BLaER1 (cell line): ENCODE results near the gene POFUT2.

Source experiments
- H3K27ac ChIP-seq: shearing (Covaris generic); formaldehyde crosslinking; 2 replicates; pipeline ENCODE4 v1.8.1; 2022
- H3K27me3 ChIP-seq: shearing (Covaris generic); formaldehyde crosslinking; 2 replicates; pipeline ENCODE4 v1.8.1; 2022
- H3K36me3 ChIP-seq: shearing (Covaris generic); formaldehyde crosslinking; 2 replicates; pipeline ENCODE4 v1.8.1; 2022
- H3K4me1 ChIP-seq: shearing (Covaris generic); formaldehyde crosslinking; 2 replicates; pipeline ENCODE4 v1.8.1; 2022
- H3K4me2 ChIP-seq: shearing (Covaris generic); formaldehyde crosslinking; 2 replicates; pipeline ENCODE4 v1.8.1; 2022
- H3K4me3 ChIP-seq: shearing (Covaris generic); formaldehyde crosslinking; 2 replicates; pipeline ENCODE4 v1.8.1; 2022
- H3K9ac ChIP-seq: shearing (Covaris generic); formaldehyde crosslinking; 2 replicates; pipeline ENCODE4 v1.8.1; 2022
- H3K9me3 ChIP-seq: shearing (Covaris generic); formaldehyde crosslinking; 2 replicates; pipeline ENCODE4 v1.8.1; 2022
- H4K20me1 ChIP-seq: shearing (Covaris generic); formaldehyde crosslinking; 2 replicates; pipeline ENCODE4 v1.8.1; 2022
- Cebpa-rat ChIP-seq: shearing (Covaris generic); IDR thresholded peaks from 2 replicates; pipeline ENCODE4 v1.8.1; 2022

POFUT2 gene

GRCh38 chr21:45305836-45306235, 18.1 kb upstream of the POFUT2 start:
- no peak overlapping the region for H3K27ac ChIP-seq
- no peak overlapping the region for H3K4me3 ChIP-seq

DNA sequence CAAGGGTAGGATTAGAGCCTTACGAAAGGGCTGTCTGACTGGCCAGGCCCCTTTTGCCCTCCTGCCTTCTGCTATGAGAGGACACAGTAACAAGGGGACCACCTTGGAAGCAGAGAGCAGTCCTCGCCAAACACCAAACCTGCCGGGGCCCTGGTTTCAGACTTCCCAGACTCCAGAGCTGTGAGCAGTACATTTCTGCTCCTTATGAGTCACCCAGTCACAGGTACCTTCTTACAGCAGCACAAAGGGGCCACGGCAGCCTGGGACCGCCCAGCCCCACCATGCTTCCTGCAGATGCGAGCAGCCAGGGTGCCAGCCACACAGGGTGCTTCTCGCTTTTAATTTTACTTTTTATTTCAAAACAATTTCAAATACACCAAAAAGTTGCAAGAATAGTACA, 17.2 kb upstream of the POFUT2 start:
- H3K9me3 ChIP-seq: no peaks in the 10 kb centered on the region
- no peak overlapping the region for H3K4me3 ChIP-seq
- no peaks in the 10 kb centered on the region for H3K36me3 ChIP-seq
- H3K4me2 ChIP-seq: peak overlapping the region; percentile 87
- H3K4me1 ChIP-seq: peaks cover 92% of the 10 kb centered on the region
- H4K20me1 ChIP-seq: peaks cover 7% of the 10 kb centered on the region; the same call in 1 of the 2 replicates
- H3K27me3 ChIP-seq: peaks cover 8% of the 10 kb centered on the region; the same call in 1 of the 2 replicates
- H3K9ac ChIP-seq: no peak overlapping the region
- no peak for TF ChIP-seq Cebpa-rat
- no peak overlapping the region for H3K27ac ChIP-seq

More at GRCh38 chr21:45305836-45306235, 18.1 kb upstream of the POFUT2 start:
- peaks cover 8% of the 10 kb centered on the region; the same call in 1 of the 2 replicates for H3K27me3 ChIP-seq
- H3K9ac ChIP-seq: no peak overlapping the region
- peak overlapping the region; percentile 87 for H3K4me2 ChIP-seq
- no peaks in the 10 kb centered on the region for H3K9me3 ChIP-seq
- TF ChIP-seq Cebpa-rat: no peak
- H3K36me3 ChIP-seq: no peaks in the 10 kb centered on the region
- peaks cover 85% of the 10 kb centered on the region for H3K4me1 ChIP-seq
- peaks cover 7% of the 10 kb centered on the region; the same call in 1 of the 2 replicates for H4K20me1 ChIP-seq

DNA sequence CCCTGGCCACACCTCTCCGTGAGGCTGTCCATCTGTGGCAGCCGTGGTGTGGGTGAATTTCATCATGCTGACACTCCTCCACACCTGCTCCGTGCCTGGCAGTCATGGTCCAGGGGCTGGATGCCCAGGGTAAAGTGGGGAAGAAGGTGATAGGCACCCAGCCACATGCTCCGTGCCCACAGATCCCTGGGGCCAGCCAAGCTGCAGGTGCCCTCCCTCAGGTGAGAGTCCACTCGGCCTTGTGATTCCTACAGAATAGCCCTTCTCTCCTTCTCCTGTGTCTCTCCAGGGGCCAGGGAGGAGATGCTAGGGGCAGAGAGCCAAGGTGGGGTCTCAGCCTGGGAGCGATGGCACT, 16.8 kb upstream of the POFUT2 start:
- Histone ChIP-seq H3K4me3 (no peak overlapping the region), H3K27ac (no peak overlapping the region), H3K36me3 (no peaks in the 10 kb centered on the region), H3K27me3 (peaks cover 8% of the 10 kb centered on the region; the same call in 1 of the 2 replicates), H3K4me1 (peaks cover 91% of the 10 kb centered on the region), H3K9me3 (no peaks in the 10 kb centered on the region), H3K9ac (no peak overlapping the region), H3K4me2 (peak overlapping the region; percentile 87), H4K20me1 (peaks cover 7% of the 10 kb centered on the region; the same call in 1 of the 2 replicates)
- no peak for TF ChIP-seq Cebpa-rat

DNA sequence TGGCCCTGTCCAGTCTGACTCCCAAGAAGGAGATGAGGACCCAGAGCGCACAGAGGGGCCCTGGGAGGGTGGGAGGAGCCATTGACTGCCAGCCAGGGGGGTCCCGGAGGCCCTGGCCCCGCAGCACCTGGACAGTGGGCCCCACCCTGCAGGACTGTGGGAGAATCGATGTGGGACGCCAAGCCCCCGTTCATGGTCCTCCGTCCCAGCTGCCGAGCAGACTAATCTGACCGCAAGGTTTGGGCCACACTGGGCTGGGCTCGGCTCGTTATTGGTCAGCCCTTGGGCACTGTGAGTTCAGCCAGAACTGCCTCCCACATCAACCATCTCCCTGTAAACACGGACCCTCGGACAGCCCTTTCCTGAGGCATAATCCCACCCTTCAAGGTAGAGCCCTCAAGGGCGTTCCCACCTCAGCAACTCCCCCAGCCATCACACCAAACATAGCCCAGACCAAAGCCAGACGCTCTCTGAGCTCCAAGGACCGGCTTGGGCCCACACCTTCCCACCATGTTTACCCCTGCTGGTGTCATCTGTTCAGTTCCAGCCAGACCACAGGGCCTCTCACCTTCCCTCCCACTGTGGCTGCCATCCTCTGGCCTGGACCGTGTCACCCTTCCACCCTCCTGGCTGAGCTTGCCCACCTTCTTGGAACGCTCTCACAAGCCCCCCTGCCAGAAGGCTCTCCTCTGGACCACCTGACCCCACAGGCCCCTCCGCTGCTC, 16.2 kb upstream of the POFUT2 start:
- Histone ChIP-seq H3K4me3 (no peak overlapping the region), H3K36me3 (no peaks in the 10 kb centered on the region), H3K4me1 (peaks cover 87% of the 10 kb centered on the region), H3K9ac (no peak overlapping the region), H3K4me2 (peak overlapping the region; percentile 87), H3K27me3 (peaks cover 8% of the 10 kb centered on the region; the same call in 1 of the 2 replicates), H3K27ac (no peak overlapping the region), H3K9me3 (no peaks in the 10 kb centered on the region), H4K20me1 (peaks cover 6% of the 10 kb centered on the region; the same call in 1 of the 2 replicates)
- TF ChIP-seq Cebpa-rat: no peak

- Histone ChIP-seq H4K20me1 (no peaks in the 10 kb centered on the region; the same call in 1 of the 2 replicates), H3K4me1 (peaks cover 87% of the 10 kb centered on the region), H3K9me3 (no peaks in the 10 kb centered on the region), H3K4me2 (peak overlapping the region; percentile 87), H3K36me3 (no peaks in the 10 kb centered on the region), H3K27me3 (peaks cover 8% of the 10 kb centered on the region; the same call in 1 of the 2 replicates), H3K9ac (no peak overlapping the region), H3K4me3 (no peak overlapping the region), H3K27ac (peak overlapping the region; percentile 82)
- TF ChIP-seq Cebpa-rat: no peak
Measured at GRCh38 chr21:45303091-45303615, 15.5 kb upstream of the POFUT2 start.

DNA sequence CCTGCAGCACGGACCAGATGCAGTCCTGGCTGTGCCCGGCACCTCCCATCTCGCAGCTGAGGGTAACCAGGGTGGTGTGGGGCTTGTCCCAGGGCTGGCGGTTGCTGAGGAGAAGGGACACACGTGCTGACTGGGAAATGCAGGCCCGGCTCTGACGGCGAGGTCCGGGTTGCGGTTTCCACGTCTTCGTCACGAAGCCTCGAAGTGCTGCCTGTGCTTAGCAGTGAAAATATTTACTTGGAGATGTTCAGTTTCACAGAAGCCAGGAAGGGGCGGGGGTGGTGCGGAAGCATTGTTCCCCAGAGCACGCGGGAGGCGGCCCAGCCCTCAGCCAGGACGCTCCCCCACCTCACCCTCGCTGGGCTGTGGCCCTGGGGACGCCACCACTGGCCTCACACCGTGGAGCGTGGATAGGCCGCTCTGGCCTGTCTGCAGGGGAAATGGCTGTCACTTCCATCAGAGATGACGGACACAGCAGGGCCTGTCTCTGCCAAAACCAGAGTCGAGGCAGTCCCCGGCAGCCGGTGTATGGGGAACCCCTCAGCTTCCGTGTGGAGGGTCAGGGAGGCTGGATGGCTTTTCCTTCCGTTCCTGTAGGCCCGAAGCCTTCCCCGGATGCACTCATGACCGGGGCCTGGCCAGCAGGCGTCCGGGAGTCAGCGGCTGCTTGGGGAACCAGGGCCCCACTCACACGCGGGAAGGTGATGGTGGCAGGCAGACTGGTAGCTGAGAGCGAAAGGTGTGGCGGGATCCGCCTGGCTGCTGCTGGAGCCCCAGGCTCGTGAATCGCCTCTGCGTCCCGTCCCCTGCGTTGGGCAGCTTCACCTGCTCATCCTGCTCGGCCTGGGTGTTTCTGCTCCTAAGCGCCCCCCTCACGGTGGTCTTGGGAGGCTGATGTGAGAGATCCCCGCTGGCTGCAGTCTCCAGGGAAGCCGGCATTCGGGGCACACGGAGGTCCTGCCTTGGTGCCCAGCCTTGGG, 14.7 kb upstream of the POFUT2 start:
- peaks cover 83% of the 10 kb centered on the region for H3K4me1 ChIP-seq
- H3K27ac ChIP-seq: peak overlapping the region; percentile 82
- H3K9me3 ChIP-seq: peaks cover 7% of the 10 kb centered on the region
- peak overlapping the region; percentile 53; the same call in 1 of the 2 replicates for H3K9ac ChIP-seq
- no peaks in the 10 kb centered on the region for H4K20me1 ChIP-seq
- H3K36me3 ChIP-seq: no peaks in the 10 kb centered on the region
- peak overlapping the region; percentile 87 for H3K4me2 ChIP-seq
- no peak for TF ChIP-seq Cebpa-rat
- no peak overlapping the region for H3K4me3 ChIP-seq
- peaks cover 8% of the 10 kb centered on the region; the same call in 1 of the 2 replicates for H3K27me3 ChIP-seq

- H4K20me1 ChIP-seq: no peaks in the 10 kb centered on the region
- no peak for TF ChIP-seq Cebpa-rat
- peaks cover 15% of the 10 kb centered on the region for H3K9me3 ChIP-seq
- peak overlapping the region; percentile 87 for H3K4me2 ChIP-seq
- H3K36me3 ChIP-seq: no peaks in the 10 kb centered on the region
- peaks cover 82% of the 10 kb centered on the region for H3K4me1 ChIP-seq
- peaks cover 4% of the 10 kb centered on the region; the same call in 1 of the 2 replicates for H3K27me3 ChIP-seq
- H3K9ac ChIP-seq: peak overlapping the region; percentile 53; the same call in 1 of the 2 replicates
- H3K4me3 ChIP-seq: no peak overlapping the region
- peak overlapping the region; percentile 82 for H3K27ac ChIP-seq
Measured at GRCh38 chr21:45301521-45302081, 13.9 kb upstream of the POFUT2 start.

- peaks cover 16% of the 10 kb centered on the region for H3K9me3 ChIP-seq
- H3K27me3 ChIP-seq: no peaks in the 10 kb centered on the region
- no peaks in the 10 kb centered on the region for H3K36me3 ChIP-seq
- H3K4me3 ChIP-seq: no peak overlapping the region
- H4K20me1 ChIP-seq: no peaks in the 10 kb centered on the region
- H3K4me2 ChIP-seq: peak overlapping the region; percentile 87
- no peak for TF ChIP-seq Cebpa-rat
- H3K27ac ChIP-seq: peak overlapping the region; percentile 82
- H3K4me1 ChIP-seq: peaks cover 76% of the 10 kb centered on the region
- no peak overlapping the region; the same call in 1 of the 2 replicates for H3K9ac ChIP-seq
Measured at GRCh38 chr21:45300786-45301520, 13.3 kb upstream of the POFUT2 start.
